Lung (tissue), 12 donors: ENCODE results near the gene NTM. TPM values are rescaled to one million over a fixed set of nuclear protein-coding genes. Genes with fewer than 3 reads are reported as not detected.
A peak's percentile ranks its signal among the peaks of the same experiment; 100 is the strongest.

ENCODE experiments used
- ATAC-seq: fragments of 200-7000 bp; cut with Tn5 transposase; one replicate; pipeline ENCODE4 v1.9.1; 2020; ENCODE audit warnings: moderate number of reproducible peaks; ENCODE audit not compliant: insufficient read depth, low FRiP score
- DNase-seq, 3 donors: peaks; one replicate each; pipeline ENCODE4 v3.0.0-alpha.2; 2013 to 2017
- H3K27ac ChIP-seq, 2 donors: one replicate each; pipeline ENCODE4 v1.5.1; 2013; ENCODE audit warnings: mild to moderate bottlenecking in 2 of 2, moderate library complexity in 2 of 2, control low read depth in 1 of 2, inconsistent platforms in 1 of 2, low read depth in 1 of 2, low read length in 1 of 2
- H3K27me3 ChIP-seq, 3 donors: one replicate each; pipeline ENCODE4 v1.5.1; 2013; ENCODE audit warnings: low read length in 2 of 3; ENCODE audit not compliant: control insufficient read depth in 3 of 3, insufficient read depth in 3 of 3
- H3K36me3 ChIP-seq, 4 donors: one replicate each; pipeline ENCODE4 v1.5.1; 2013; ENCODE audit warnings: low read length in 4 of 4, mild to moderate bottlenecking in 1 of 4, moderate library complexity in 1 of 4; ENCODE audit not compliant: control insufficient read depth in 4 of 4, insufficient read depth in 4 of 4
- H3K4me1 ChIP-seq, 5 donors: one replicate each; pipeline ENCODE4 v1.5.1; 2013; ENCODE audit warnings: low read length in 5 of 5, mild to moderate bottlenecking in 2 of 5, moderate library complexity in 1 of 5; ENCODE audit not compliant: control insufficient read depth in 5 of 5, insufficient read depth in 5 of 5
- H3K4me3 ChIP-seq: one replicate; pipeline ENCODE4 v1.5.1; 2013; ENCODE audit warnings: mild to moderate bottlenecking, control low read depth, moderate library complexity
- H3K9ac ChIP-seq, 2 donors: one replicate each; pipeline ENCODE4 v1.5.1; 2013; ENCODE audit warnings: low read length in 2 of 2, control low read depth in 1 of 2; ENCODE audit not compliant: insufficient read depth in 1 of 2
- H3K9me3 ChIP-seq, 4 donors: one replicate each; pipeline ENCODE4 v1.5.1; 2013; ENCODE audit warnings: low read length in 3 of 4, mild to moderate bottlenecking in 1 of 4, moderate library complexity in 1 of 4; ENCODE audit not compliant: control insufficient read depth in 4 of 4, insufficient read depth in 3 of 4
- CTCF ChIP-seq: IDR thresholded peaks from 2 replicates; pipeline ENCODE4 v1.5.1; 2012; ENCODE audit warnings: mild to moderate bottlenecking; ENCODE audit errors: control extremely low read depth, extremely low read depth
- WGBS, 2 donors: extraction: QIAGEN DNeasy Blood & Tissue Kit; methylation state at CpG; one replicate each; pipeline ENCODE4 v1.1.7; 2013; 5-methylcytosine and 5-hydroxymethylcytosine counted together
- polyA plus RNA-seq, 2 donors: library from polyadenylated mRNA; stranded (reverse); fragments of 200-250 nt; gene quantifications; one replicate each; pipeline ENCODE4 v1.2.1, GENCODE V29; 2013
- total RNA-seq, 2 donors: library from RNA; depleted of rRNA in 1 of 2; stranded (reverse); fragments of >200 nt in 1 of 2; gene quantifications; one replicate each; pipeline ENCODE4 v1.2.1, GENCODE V29; 2014 to 2021
- donor health status: control.
- donor health status: control.
- donor health status: Bipolar disorder and iron deficiency.
- donor health status: healthy.
- donor health status: DM: yes; HTN: yes; CAD: no.

The NTM gene
- total and polyA plus RNA-seq, 4 donors = 0.39 to 30.9 (median 7.2) TPM

GRCh38 chr11:131914361-131914774 lies 544.0 kb downstream of the NTM start:
- peaks cover 0 to 2% (median 0%) of the 10 kb centered on the region in 4 donors for H3K36me3 ChIP-seq
- DNase-seq (peak in 1 of 3 donors; percentile 43), ATAC-seq (no peak)
- H3K27ac ChIP-seq = no peak overlapping the region
- H3K4me1 ChIP-seq = peaks cover 0 to 26% (median 6%) of the 10 kb centered on the region in 5 donors
- WGBS, 2 donors = 55 to 61% methylated on average over 3 of the region's 3 CpGs
- H3K9me3 ChIP-seq = peaks cover 0 to 7% (median 0%) of the 10 kb centered on the region in 4 donors
- H3K27me3 ChIP-seq = peaks cover 13 to 16% (median 15%) of the 10 kb centered on the region in 3 donors
- no peak overlapping the region for H3K4me3 ChIP-seq
- no peak for TF ChIP-seq CTCF
- no peak overlapping the region for H3K9ac ChIP-seq

DNA sequence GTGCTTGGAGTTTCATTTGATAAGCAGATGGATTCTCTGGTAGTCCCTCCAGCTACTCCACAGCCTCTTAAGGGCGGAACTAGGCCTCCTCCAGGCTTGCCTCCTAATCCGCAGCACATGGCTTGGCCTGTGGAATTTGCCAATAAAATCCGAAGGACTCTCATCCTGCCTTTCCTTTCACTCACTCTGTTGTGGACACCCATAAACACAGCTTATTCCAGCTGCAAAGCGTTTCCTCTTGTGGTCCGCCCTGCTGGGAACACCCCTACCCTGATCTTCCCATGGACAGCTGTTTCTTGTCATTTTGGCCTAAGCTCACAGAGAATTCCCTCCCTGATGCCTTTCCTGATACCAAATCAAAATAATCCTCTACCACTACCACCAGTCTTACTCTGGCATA lies 546.2 kb downstream of the NTM start:
- Histone ChIP-seq H3K36me3 (peaks cover 0 to 2% (median 0%) of the 10 kb centered on the region in 4 donors), H3K4me1 (peaks cover 0 to 16% (median 5%) of the 10 kb centered on the region in 5 donors), H3K27ac (no peak overlapping the region), H3K9ac (no peak overlapping the region), H3K27me3 (peaks cover 0 to 15% (median 7%) of the 10 kb centered on the region in 3 donors), H3K4me3 (no peak overlapping the region), H3K9me3 (no peaks in the 10 kb centered on the region)
- peak; percentile 47 to 75 (median 66) for DNase-seq
- WGBS, 2 donors = 65 to 77% methylated on average over 5 of the region's 5 CpGs
- ATAC-seq = no peak
- no peak for TF ChIP-seq CTCF

- no peak for TF ChIP-seq CTCF
- Histone ChIP-seq H3K27me3 (peaks cover 0 to 5% (median 0%) of the 10 kb centered on the region in 3 donors), H3K27ac (no peak overlapping the region), H3K4me3 (no peak overlapping the region), H3K36me3 (peaks cover 0 to 2% (median 0%) of the 10 kb centered on the region in 4 donors), H3K4me1 (peaks cover 0 to 14% (median 5%) of the 10 kb centered on the region in 5 donors), H3K9me3 (no peaks in the 10 kb centered on the region), H3K9ac (no peak overlapping the region)
- ATAC-seq (no peak), DNase-seq (no peak)
- WGBS, 2 donors = 70 to 80% methylated on average over 12 of the region's 12 CpGs
Observed at GRCh38 chr11:131917634-131918384, 547.4 kb downstream of the NTM start.
